SK-N-SH (cell line): ENCODE results near the gene TMEM131L. TPM values are rescaled to one million over a fixed set of nuclear protein-coding genes. Genes with fewer than 3 reads are reported as not detected.

Experiments
- CTCF ChIA-PET: fragments of 300-600, 350-600 bp; formaldehyde crosslinking; extraction: SDS; loops from one replicate; lab custom pipeline; 2021; lab: Yijun Ruan, JAX
- POLR2A ChIA-PET: fragments of 350-600 bp; sonication (Branson Sonifier 250); formaldehyde crosslinking; extraction: SDS; loops from one replicate; lab custom pipeline; 2020; ENCODE audit warnings: antibody characterized with exemption, inconsistent platforms; lab: Yijun Ruan, JAX
- DNase-seq: peaks from one replicate; pipeline ENCODE4 v3.0.0; 2012
- H2AFZ ChIP-seq: fragments of 200-600 bp; sonication (generic); 2 replicates; pipeline ENCODE4 v1.8.1; 2016; ENCODE audit warnings: antibody characterized with exemption, mild to moderate bottlenecking, low read depth
- H3F3A ChIP-seq: fragments of 200-600 bp; sonication (generic); replicated peaks from 2 replicates; pipeline ENCODE3; 2016; ENCODE audit warnings: antibody characterized with exemption, mild to moderate bottlenecking; ENCODE audit not compliant: insufficient read depth
- H3K27ac ChIP-seq, 2 experiments: fragments of 200-500 bp in 1 of 2; fragments of 200-600 bp in 1 of 2; sonication (Bioruptor generic) in 1 of 2; sonication (generic), shearing (Covaris generic) in 1 of 2; 2 replicates each; pipeline versions ENCODE4 v1.5.1 to v1.6.1; 2014 to 2016; ENCODE audit warnings: low read depth in 2 of 2, inconsistent platforms in 1 of 2, low read length in 1 of 2, mild to moderate bottlenecking in 1 of 2, mixed read lengths in 1 of 2
- H3K27me3 ChIP-seq: fragments of 200-600 bp; sonication (generic), shearing (Covaris generic); 2 replicates; pipeline ENCODE4 v1.6.1; 2016; ENCODE audit warnings: mixed run types; ENCODE audit not compliant: insufficient read depth
- H3K36me3 ChIP-seq, 2 experiments: fragments of 200-500 bp in 1 of 2; fragments of 200-600 bp in 1 of 2; sonication (Bioruptor generic) in 1 of 2; sonication (generic) in 1 of 2; replicated peaks in 1 of 2; 2 replicates each; pipeline versions ENCODE3 to v1.5.1; 2014 to 2016; ENCODE audit warnings: low read length in 1 of 2, mild to moderate bottlenecking in 1 of 2; ENCODE audit not compliant: insufficient read depth in 2 of 2, control insufficient read depth in 1 of 2
- H3K4me1 ChIP-seq, 2 experiments: fragments of 200-500 bp in 1 of 2; fragments of 200-600 bp in 1 of 2; sonication (Bioruptor generic) in 1 of 2; sonication (generic), shearing (Covaris generic) in 1 of 2; 2 replicates each; pipeline versions ENCODE4 v1.5.1 to v1.6.1; 2014 to 2016; ENCODE audit warnings: low read depth in 1 of 2, low read length in 1 of 2, mixed run types in 1 of 2; ENCODE audit not compliant: insufficient read depth in 2 of 2, control insufficient read depth in 1 of 2
- H3K4me2 ChIP-seq: fragments of 200-600 bp; sonication (generic), shearing (Covaris generic); 2 replicates; pipeline ENCODE4 v1.6.1; 2017; ENCODE audit warnings: mixed run types
- H3K4me3 ChIP-seq, 2 experiments: fragments of 200-500 bp in 1 of 2; fragments of 200-600 bp in 1 of 2; sonication (Bioruptor generic) in 1 of 2; sonication (generic), shearing (Covaris generic) in 1 of 2; 2 replicates each; pipeline versions ENCODE4 v1.5.1 to v1.8.1; 2014 to 2016; ENCODE audit warnings: low read depth in 2 of 2, inconsistent platforms in 1 of 2, low read length in 1 of 2, mild to moderate bottlenecking in 1 of 2, mixed read lengths in 1 of 2, moderate library complexity in 1 of 2
- H3K79me2 ChIP-seq: fragments of 200-600 bp; sonication (generic); 2 replicates; pipeline ENCODE4 v1.8.1; 2017; ENCODE audit warnings: mild to moderate bottlenecking; ENCODE audit not compliant: insufficient read depth
- H3K9ac ChIP-seq: fragments of 200-600 bp; sonication (generic); 2 replicates; pipeline ENCODE4 v1.6.1; 2017; ENCODE audit warnings: mixed run types
- H3K9me2 ChIP-seq: fragments of 200-600 bp; sonication (generic); 2 replicates; pipeline ENCODE4 v1.6.1; 2017; ENCODE audit warnings: mixed run types
- H3K9me3 ChIP-seq: fragments of 200-600 bp; sonication (generic); 2 replicates; pipeline ENCODE4 v1.6.1; 2017; ENCODE audit warnings: mixed run types, mild to moderate bottlenecking, moderate library complexity
- H4K20me1 ChIP-seq: fragments of 200-600 bp; sonication (generic); 2 replicates; pipeline ENCODE4 v1.6.1; 2017; ENCODE audit warnings: mild to moderate bottlenecking, mixed run types; ENCODE audit not compliant: insufficient read depth
- CHD2 ChIP-seq: fragments of 150-350 bp; IDR thresholded peaks from 2 replicates; pipeline ENCODE4 v1.6.1; 2018; ENCODE audit warnings: low read length; ENCODE audit not compliant: partially characterized antibody
- EP300 ChIP-seq, 2 experiments: IDR thresholded peaks; 2 replicates each; pipeline versions ENCODE4 v1.4.0 to v1.6.1; 2012; ENCODE audit warnings: borderline replicate concordance in 1 of 2, low read depth in 1 of 2, low read length in 1 of 2
- EZH2phosphoT487 ChIP-seq: fragments of 200-600 bp; sonication (generic); IDR thresholded peaks from 2 replicates; pipeline ENCODE4 v1.6.1; 2017; ENCODE audit warnings: low read depth, mixed run types, mild to moderate bottlenecking, antibody characterized with exemption, moderate library complexity, borderline replicate concordance
- FOSL2 ChIP-seq: IDR thresholded peaks from 2 replicates; pipeline ENCODE4 v1.4.0; 2012; ENCODE audit warnings: low read depth, mild to moderate bottlenecking, moderate library complexity, borderline replicate concordance
- FOXJ3 ChIP-seq: sonication (generic); formaldehyde crosslinking; IDR thresholded peaks from 2 replicates; pipeline ENCODE4 v1.5.1; 2020; ENCODE audit warnings: mild to moderate bottlenecking, missing genetic modification reagents
- FOXM1 ChIP-seq: IDR thresholded peaks from 2 replicates; pipeline ENCODE4 v1.4.0; 2012; ENCODE audit warnings: low read depth, mild to moderate bottlenecking
- JUND ChIP-seq: IDR thresholded peaks from 2 replicates; pipeline ENCODE4 v1.4.0; 2012
- MAX ChIP-seq: IDR thresholded peaks from 2 replicates; pipeline ENCODE4 v1.4.0; 2012; ENCODE audit warnings: low read depth
- MEF2A ChIP-seq: IDR thresholded peaks from 2 replicates; pipeline ENCODE4 v1.4.0; 2012; ENCODE audit warnings: low read depth, borderline replicate concordance
- MXI1 ChIP-seq: IDR thresholded peaks from 2 replicates; pipeline ENCODE4 v1.6.1; 2012; ENCODE audit warnings: mild to moderate bottlenecking, low read depth, low read length, improper control_type of control experiment
- PBX3 ChIP-seq: IDR thresholded peaks from 2 replicates; pipeline ENCODE4; 2012
- POLR2AphosphoS5 ChIP-seq: IDR thresholded peaks from 2 replicates; pipeline ENCODE4 v1.6.1; 2012; ENCODE audit warnings: low read depth, low read length
- RXRA ChIP-seq: IDR thresholded peaks from 2 replicates; pipeline ENCODE4 v1.4.0; 2012; ENCODE audit warnings: low read depth, mild to moderate bottlenecking, borderline replicate concordance
- SIN3A ChIP-seq: IDR thresholded peaks from 2 replicates; pipeline ENCODE4 v1.6.1; 2012; ENCODE audit warnings: low read depth, mild to moderate bottlenecking, low read length, moderate library complexity, borderline replicate concordance
- SMC3 ChIP-seq: IDR thresholded peaks from 2 replicates; pipeline ENCODE4 v1.6.1; 2012; ENCODE audit warnings: low read depth, low read length, improper control_type of control experiment
- TAF1 ChIP-seq: IDR thresholded peaks from 2 replicates; pipeline ENCODE4 v1.6.1; 2012; ENCODE audit warnings: low read depth, mild to moderate bottlenecking, low read length, moderate library complexity, borderline replicate concordance
- USF1 ChIP-seq: IDR thresholded peaks from 2 replicates; pipeline ENCODE4 v1.4.0; 2012; ENCODE audit warnings: low read depth, borderline replicate concordance
- USF2 ChIP-seq: fragments of 150-350 bp; IDR thresholded peaks from 2 replicates; pipeline ENCODE4 v1.6.1; 2017; ENCODE audit warnings: antibody characterized with exemption, low read length, low read depth, borderline replicate concordance
- YY1 ChIP-seq: IDR thresholded peaks from 2 replicates; pipeline ENCODE4 v1.4.0; 2012; ENCODE audit warnings: low read depth, mild to moderate bottlenecking
- ZBTB33 ChIP-seq: IDR thresholded peaks from 2 replicates; pipeline ENCODE4 v1.4.0; 2012; ENCODE audit warnings: low read depth, borderline replicate concordance
- WGBS: methylation state at CpG from one replicate; pipeline ENCODE4 v1.1.6; 2017; ENCODE audit warnings: low lambda C conversion rate; 5-methylcytosine and 5-hydroxymethylcytosine counted together
- polyA plus RNA-seq, 3 experiments: library from polyadenylated mRNA; depleted of rRNA; stranded (reverse); fragments of >200 nt; gene quantifications; 2 replicates each; pipeline ENCODE4 v1.2.3, GENCODE V29; 2012

Gene TMEM131L
- polyA plus RNA-seq, 1 of the 3 experiments (the other 2 are of a cell fraction) = 6.2 TPM

GRCh38 chr4:153637201-153637600 is 171.0 kb downstream of the TMEM131L start:
- Histone ChIP-seq H3F3A (no peaks in the 10 kb centered on the region), H3K4me3 (no peak overlapping the region), H3K36me3 (peaks cover 18 to 19% of the 10 kb centered on the region in 2 experiments), H3K27me3 (no peaks in the 10 kb centered on the region), H3K4me2 (no peak overlapping the region), H3K27ac (no peak overlapping the region), H3K9me3 (no peaks in the 10 kb centered on the region), H3K79me2 (no peaks in the 10 kb centered on the region), H3K9ac (no peak overlapping the region), H2AFZ (no peak overlapping the region), H3K9me2 (no peaks in the 10 kb centered on the region), H4K20me1 (no peaks in the 10 kb centered on the region), H3K4me1 (no peaks in the 10 kb centered on the region)
- CTCF ChIA-PET = interaction anchor here (1.1 kb wide), 1 partner anchor 21 kb away, joined by 3 read pairs; no protein-coding TSS in a partner anchor
- POLR2A ChIA-PET = no interaction called here
- no peak for DNase-seq
- 83% methylated on average over 3 of the region's 3 CpGs for WGBS
- TF ChIP-seq CHD2 (no peak), FOSL2 (no peak), JUND (no peak), USF2 (no peak), POLR2AphosphoS5 (no peak), EP300 (IDR thresholded peaks at IDR 0.05; ENCODE audit: borderline replicate concordance in 1 of 2, low read depth in 1 of 2, low read length in 1 of 2) (no peak), RXRA (no peak)

GRCh38 chr4:153638011-153638410 is 171.9 kb downstream of the TMEM131L start:
- WGBS = 96% methylated on average over 8 of the region's 8 CpGs
- Histone ChIP-seq H3K4me3 (no peak overlapping the region), H3F3A (no peaks in the 10 kb centered on the region), H2AFZ (no peak overlapping the region), H3K9me2 (no peaks in the 10 kb centered on the region), H3K79me2 (no peaks in the 10 kb centered on the region), H3K27ac (no peak overlapping the region), H3K36me3 (peaks cover 14 to 19% of the 10 kb centered on the region in 2 experiments), H4K20me1 (no peaks in the 10 kb centered on the region), H3K4me2 (no peak overlapping the region), H3K9me3 (no peaks in the 10 kb centered on the region), H3K27me3 (no peaks in the 10 kb centered on the region), H3K4me1 (no peaks in the 10 kb centered on the region), H3K9ac (no peak overlapping the region)
- POLR2A ChIA-PET = no interaction called here
- CTCF ChIA-PET = interaction anchor here (1.1 kb wide), 1 partner anchor 20 kb away, joined by 3 read pairs; no protein-coding TSS in a partner anchor
- no peak for DNase-seq
- no peak for TF ChIP-seq FOSL2
- TF ChIP-seq SIN3A = no peak
- no peak for TF ChIP-seq ZBTB33
- TF ChIP-seq PBX3 = no peak
- no peak for TF ChIP-seq SMC3
- no peak for TF ChIP-seq FOXJ3 (CRISPR knock-in tag)
- no peak for TF ChIP-seq USF1
- no peak for TF ChIP-seq RXRA
- no peak for TF ChIP-seq EP300 (IDR thresholded peaks at IDR 0.05; ENCODE audit: borderline replicate concordance in 1 of 2, low read depth in 1 of 2, low read length in 1 of 2)
- no peak for TF ChIP-seq MXI1
- TF ChIP-seq MAX = no peak
- no peak for TF ChIP-seq YY1
- no peak for TF ChIP-seq MEF2A
- no peak for TF ChIP-seq FOXM1
- TF ChIP-seq EZH2phosphoT487 = no peak
- no peak for TF ChIP-seq TAF1
